A673 (cell line): ENCODE data around the gene SLC35D3.

Source experiments
- EZH2 ChIP-seq: fragments of 200-600 bp; sonication (generic); IDR thresholded peaks from 2 replicates; pipeline ENCODE4 v1.6.1; 2017; ENCODE audit warnings: borderline replicate concordance, low read depth, mild to moderate bottlenecking, mixed read lengths, antibody characterized with exemption, low read length; ENCODE audit not compliant: poor library complexity, severe bottlenecking
- TF ChIP-seq, protein P1 (sequence below): fragments of 300-800, 200-600 bp; sonication (generic); conservative IDR thresholded peaks from 2 replicates; pipeline ENCODE4 v1.5.1; 2017; ENCODE audit warnings: low read depth, mild to moderate bottlenecking, antibody characterized with exemption, low read length, moderate library complexity, mixed read lengths

DNA sequence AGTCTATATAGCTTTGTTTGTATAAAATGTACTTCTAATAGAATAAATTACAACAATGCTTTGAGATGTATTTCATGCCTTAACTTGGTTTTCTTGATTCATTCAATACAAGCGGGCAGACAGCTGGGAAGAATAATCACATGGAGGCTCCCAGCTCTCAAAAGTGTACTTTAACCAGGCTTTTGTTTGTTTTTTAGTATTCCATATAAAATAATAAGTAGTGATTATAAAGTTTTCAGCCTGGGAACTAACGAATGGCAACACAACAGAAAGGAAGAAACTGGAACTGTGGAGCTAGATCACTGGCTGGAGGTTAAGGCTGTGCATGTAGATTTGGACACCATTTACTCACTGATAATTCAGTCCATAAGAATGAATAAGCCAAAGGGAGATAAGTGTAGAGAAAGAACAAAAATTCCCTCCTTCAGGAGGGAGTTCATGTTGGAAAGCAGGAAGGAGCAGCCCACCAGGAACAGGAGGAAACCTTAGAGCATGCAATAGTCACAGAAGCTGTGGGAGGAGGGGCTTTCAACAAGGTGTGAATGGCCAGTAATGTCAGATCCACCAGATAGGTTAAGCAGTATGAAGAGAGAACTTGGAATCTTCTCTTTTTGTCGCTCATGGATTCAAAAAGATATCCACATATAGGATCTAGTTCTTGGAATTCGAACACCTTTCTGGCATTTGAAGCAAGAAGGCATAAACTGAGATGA lies 41.2 kb upstream of the SLC35D3 start:
- TF ChIP-seq, protein P1, sequence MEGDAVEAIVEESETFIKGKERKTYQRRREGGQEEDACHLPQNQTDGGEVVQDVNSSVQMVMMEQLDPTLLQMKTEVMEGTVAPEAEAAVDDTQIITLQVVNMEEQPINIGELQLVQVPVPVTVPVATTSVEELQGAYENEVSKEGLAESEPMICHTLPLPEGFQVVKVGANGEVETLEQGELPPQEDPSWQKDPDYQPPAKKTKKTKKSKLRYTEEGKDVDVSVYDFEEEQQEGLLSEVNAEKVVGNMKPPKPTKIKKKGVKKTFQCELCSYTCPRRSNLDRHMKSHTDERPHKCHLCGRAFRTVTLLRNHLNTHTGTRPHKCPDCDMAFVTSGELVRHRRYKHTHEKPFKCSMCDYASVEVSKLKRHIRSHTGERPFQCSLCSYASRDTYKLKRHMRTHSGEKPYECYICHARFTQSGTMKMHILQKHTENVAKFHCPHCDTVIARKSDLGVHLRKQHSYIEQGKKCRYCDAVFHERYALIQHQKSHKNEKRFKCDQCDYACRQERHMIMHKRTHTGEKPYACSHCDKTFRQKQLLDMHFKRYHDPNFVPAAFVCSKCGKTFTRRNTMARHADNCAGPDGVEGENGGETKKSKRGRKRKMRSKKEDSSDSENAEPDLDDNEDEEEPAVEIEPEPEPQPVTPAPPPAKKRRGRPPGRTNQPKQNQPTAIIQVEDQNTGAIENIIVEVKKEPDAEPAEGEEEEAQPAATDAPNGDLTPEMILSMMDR, result no peak
- TF ChIP-seq EZH2, result no peak
